AG08396 (cell line): ENCODE measurements around the gene ZYX.
A peak's percentile ranks its signal among the peaks of the same experiment; 100 is the strongest.
"Not testable (repeated sequence)": the region's sequence is repeated elsewhere in the genome, so short reads cannot be mapped to it uniquely, and the experiment has no call there.

Experiments
- DNase-seq: peaks from one replicate; pipeline ENCODE4 v3.0.0; 2012; ENCODE audit warnings: low spot score, mixed read lengths

Gene ZYX

GRCh38 chr7:143417734-143418383 lies 36.7 kb downstream of the ZYX start:
- DNase-seq, result no peak

GRCh38 chr7:143418681-143419458 lies 37.7 kb downstream of the ZYX start:
- no peak for DNase-seq

- no peak for DNase-seq
Observed at GRCh38 chr7:143419880-143420279, 38.7 kb downstream of the ZYX start.

- not testable (repeated sequence) for DNase-seq
Observed at GRCh38 chr7:143420624-143421023, 39.5 kb downstream of the ZYX start.

- no peak for DNase-seq
Observed at GRCh38 chr7:143422033-143422432, 40.9 kb downstream of the ZYX start.

GRCh38 chr7:143424476-143424875 lies 43.3 kb downstream of the ZYX start:
- DNase-seq, result not testable (repeated sequence)

GRCh38 chr7:143426479-143427142 lies 45.5 kb downstream of the ZYX start:
- no peak for DNase-seq

GRCh38 chr7:143429770-143430698 lies 48.9 kb downstream of the ZYX start:
- DNase-seq, result no peak

- DNase-seq, result no peak
Observed at GRCh38 chr7:143431109-143431508, 50.0 kb downstream of the ZYX start.

- no peak for DNase-seq
Observed at GRCh38 chr7:143433759-143434158, 52.6 kb downstream of the ZYX start.

- DNase-seq, result peak; percentile 58
Observed at GRCh38 chr7:143434660-143435059, 53.5 kb downstream of the ZYX start.

- no peak for DNase-seq
Observed at GRCh38 chr7:143435266-143435665, 54.1 kb downstream of the ZYX start.

GRCh38 chr7:143436325-143436946 lies 55.3 kb downstream of the ZYX start:
- no peak for DNase-seq

- DNase-seq, result no peak
Observed at GRCh38 chr7:143437578-143437977, 56.4 kb downstream of the ZYX start.

GRCh38 chr7:143439866-143440265 lies 58.7 kb downstream of the ZYX start:
- DNase-seq, result no peak
